GM18951 (cell line): ENCODE data around the gene ACER3.
"Not testable (repeated sequence)": the region's sequence is repeated elsewhere in the genome, so short reads cannot be mapped to it uniquely, and the experiment has no call there.

Experiments
- POLR2A ChIP-seq: IDR thresholded peaks from 4 replicates; pipeline ENCODE4 v1.6.1; 2011; ENCODE audit warnings: mild to moderate bottlenecking; ENCODE audit not compliant: insufficient read length, insufficient read depth; ENCODE audit errors: extremely low read depth
- in situ Hi-C: fragments of 300-500 bp; cut with MboI; formaldehyde crosslinking; loops from one replicate; pipeline ENCODE4 v1.12.0; 2022; ENCODE audit warnings: low sequenced_read_pairs, mixed read lengths, inconsistent platforms; ENCODE audit not compliant: unreplicated experiment

The ACER3 gene

GRCh38 chr11:76939219-76939631, 78.5 kb downstream of the ACER3 start:
- in situ Hi-C loops, result no loop called here

GRCh38 chr11:76944225-76944624, 83.5 kb downstream of the ACER3 start:
- in situ Hi-C loops, result no loop called here
- no peak for TF ChIP-seq POLR2A

More at GRCh38 chr11:76939219-76939631, 78.5 kb downstream of the ACER3 start:
- no peak for TF ChIP-seq POLR2A

- in situ Hi-C loops, result no loop called here
- TF ChIP-seq POLR2A, result no peak
Observed at GRCh38 chr11:76946223-76946622, 85.5 kb downstream of the ACER3 start.

- in situ Hi-C loops, result no loop called here
- TF ChIP-seq POLR2A, result no peak
Observed at GRCh38 chr11:76947190-76947589, 86.5 kb downstream of the ACER3 start.

GRCh38 chr11:76947800-76948199, 87.1 kb downstream of the ACER3 start:
- in situ Hi-C loops, result no loop called here
- TF ChIP-seq POLR2A, result no peak

GRCh38 chr11:76955459-76956114, 94.9 kb downstream of the ACER3 start:
- no peak for TF ChIP-seq POLR2A

GRCh38 chr11:76962583-76963416, 102.1 kb downstream of the ACER3 start:
- TF ChIP-seq POLR2A, result no peak
- in situ Hi-C loops, result no loop called here

More at GRCh38 chr11:76955459-76956114, 94.9 kb downstream of the ACER3 start:
- in situ Hi-C loops, result no loop called here

GRCh38 chr11:76963417-76964168, 102.9 kb downstream of the ACER3 start:
- in situ Hi-C loops, result not testable (repeated sequence)

GRCh38 chr11:76972051-76972450, 111.3 kb downstream of the ACER3 start:
- in situ Hi-C loops, result no loop called here
- TF ChIP-seq POLR2A, result no peak

GRCh38 chr11:76974179-76974891, 113.6 kb downstream of the ACER3 start:
- TF ChIP-seq POLR2A, result no peak
- in situ Hi-C loops, result no loop called here

- in situ Hi-C loops, result no loop called here
- no peak for TF ChIP-seq POLR2A
Observed at GRCh38 chr11:76975513-76975912, 114.8 kb downstream of the ACER3 start.

- in situ Hi-C loops, result no loop called here
- TF ChIP-seq POLR2A, result no peak
Observed at GRCh38 chr11:76977791-76978190, 117.1 kb downstream of the ACER3 start.

GRCh38 chr11:76978239-76978638, 117.5 kb downstream of the ACER3 start:
- no peak for TF ChIP-seq POLR2A
- in situ Hi-C loops, result no loop called here

- no peak for TF ChIP-seq POLR2A
- in situ Hi-C loops, result no loop called here
Observed at GRCh38 chr11:76978818-76979217, 118.1 kb downstream of the ACER3 start.
